Left ventricle myocardium inferior (tissue), 1 donor: ENCODE results near the gene ACSM6. TPM values are rescaled to one million over a fixed set of nuclear protein-coding genes. Genes with fewer than 3 reads are reported as not detected.

Source experiments
- DNase-seq: peaks from one replicate; pipeline ENCODE4 v3.0.0-alpha.2; 2020
- H3K27ac ChIP-seq: fragments of 200-600 bp; replicated peaks from 2 replicates; pipeline ENCODE4 v1.8.0; 2021
- H3K27me3 ChIP-seq: fragments of 200-600 bp; 2 replicates; pipeline ENCODE4 v1.8.0; 2021; ENCODE audit warnings: low read depth
- H3K36me3 ChIP-seq: fragments of 200-600 bp; 2 replicates; pipeline ENCODE4 v1.8.0; 2021
- H3K4me1 ChIP-seq: fragments of 200-600 bp; 2 replicates; pipeline ENCODE4 v1.8.0; 2021
- H3K4me3 ChIP-seq: fragments of 200-600 bp; 2 replicates; pipeline ENCODE4 v1.8.0; 2021; ENCODE audit warnings: mild to moderate bottlenecking, moderate library complexity
- H3K9me3 ChIP-seq: fragments of 200-600 bp; replicated peaks from 2 replicates; pipeline ENCODE4 v1.8.0; 2021
- intact Hi-C: fragments of 100-400 bp; cut with micrococcal nuclease; formaldehyde crosslinking; loops from one replicate; pipeline ENCODE4 v1.11.0; 2022
- total RNA-seq: library from RNA; stranded (reverse); fragmentation: NEBNext Ultra II Directional; extraction: Animal tissue kit (Norgen Biotek cat#: 25700); gene quantifications from one replicate; pipeline ENCODE4 v1.2.1, GENCODE V29; 2021
- TF ChIP-seq, protein P1 (sequence below): fragments of 200-600 bp; IDR thresholded peaks from 2 replicates; pipeline ENCODE4 v1.8.0; 2021; ENCODE audit warnings: antibody characterized with exemption, mild to moderate bottlenecking, borderline replicate concordance
- donor health status: DM: no; HTN: yes; CAD: no; lungs with severe emphysema.

The ACSM6 gene
- total RNA-seq, 1 donor from 2014 or later: not detected

DNA sequence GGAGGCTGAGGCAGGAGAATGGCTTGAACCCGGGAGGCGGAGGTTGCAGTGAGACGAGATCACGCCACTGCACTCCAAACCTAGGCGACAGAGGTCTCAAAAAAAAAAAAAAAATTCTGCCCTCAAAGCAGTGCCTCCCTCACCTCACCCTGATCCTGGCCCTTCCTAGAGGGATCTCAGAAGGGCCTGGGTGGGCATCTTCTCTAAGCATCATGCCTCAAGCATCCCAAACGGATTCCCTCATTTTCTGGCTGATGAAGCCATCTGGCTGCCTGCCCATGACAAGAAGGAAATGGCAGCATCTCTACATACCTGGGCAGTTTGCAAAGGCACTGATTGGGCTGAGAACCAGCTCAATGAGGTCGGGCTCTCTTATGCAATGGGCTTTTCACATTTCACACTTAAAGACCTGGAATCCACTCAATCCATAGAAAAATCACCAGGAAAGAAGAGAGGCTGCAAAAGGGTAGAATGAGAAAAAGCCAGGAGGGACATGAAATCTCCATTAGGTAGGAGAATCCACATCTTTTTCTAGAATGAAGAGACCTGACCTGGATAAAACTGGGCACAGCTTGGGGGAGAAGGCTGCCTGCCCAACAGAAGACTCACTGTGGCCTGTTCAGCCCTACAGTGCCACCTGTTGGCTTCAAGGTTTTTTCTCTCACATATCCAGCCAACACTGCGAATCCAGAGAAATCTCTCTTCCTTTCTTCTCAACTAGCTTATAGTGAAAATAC is 48.7 kb downstream of the ACSM6 start:
- Histone ChIP-seq H3K36me3 (peaks cover 91% of the 10 kb centered on the region), H3K9me3 (no peaks in the 10 kb centered on the region), H3K27me3 (no peaks in the 10 kb centered on the region), H3K4me1 (peaks cover 44% of the 10 kb centered on the region), H3K4me3 (no peak overlapping the region), H3K27ac (no peak overlapping the region)
- TF ChIP-seq, protein P1, sequence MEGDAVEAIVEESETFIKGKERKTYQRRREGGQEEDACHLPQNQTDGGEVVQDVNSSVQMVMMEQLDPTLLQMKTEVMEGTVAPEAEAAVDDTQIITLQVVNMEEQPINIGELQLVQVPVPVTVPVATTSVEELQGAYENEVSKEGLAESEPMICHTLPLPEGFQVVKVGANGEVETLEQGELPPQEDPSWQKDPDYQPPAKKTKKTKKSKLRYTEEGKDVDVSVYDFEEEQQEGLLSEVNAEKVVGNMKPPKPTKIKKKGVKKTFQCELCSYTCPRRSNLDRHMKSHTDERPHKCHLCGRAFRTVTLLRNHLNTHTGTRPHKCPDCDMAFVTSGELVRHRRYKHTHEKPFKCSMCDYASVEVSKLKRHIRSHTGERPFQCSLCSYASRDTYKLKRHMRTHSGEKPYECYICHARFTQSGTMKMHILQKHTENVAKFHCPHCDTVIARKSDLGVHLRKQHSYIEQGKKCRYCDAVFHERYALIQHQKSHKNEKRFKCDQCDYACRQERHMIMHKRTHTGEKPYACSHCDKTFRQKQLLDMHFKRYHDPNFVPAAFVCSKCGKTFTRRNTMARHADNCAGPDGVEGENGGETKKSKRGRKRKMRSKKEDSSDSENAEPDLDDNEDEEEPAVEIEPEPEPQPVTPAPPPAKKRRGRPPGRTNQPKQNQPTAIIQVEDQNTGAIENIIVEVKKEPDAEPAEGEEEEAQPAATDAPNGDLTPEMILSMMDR: peak; percentile 52
- intact Hi-C loops: no loop called here
- no peak for DNase-seq

DNA sequence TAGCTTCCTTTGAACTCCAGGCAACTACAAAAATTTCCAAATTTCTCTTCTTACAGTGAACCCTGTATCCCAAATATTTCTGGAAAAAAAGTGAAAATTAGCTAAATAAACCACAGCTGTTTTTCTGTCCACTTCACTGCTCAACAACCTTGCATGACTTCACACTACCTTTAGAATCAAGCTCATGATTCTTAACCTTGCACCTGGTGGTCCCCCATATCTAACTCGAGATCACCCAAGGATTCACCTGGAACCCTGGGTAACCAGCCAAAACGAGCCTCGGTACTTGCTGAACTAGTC is 49.2 kb downstream of the ACSM6 start:
- Histone ChIP-seq H3K27me3 (no peaks in the 10 kb centered on the region), H3K4me3 (no peak overlapping the region), H3K36me3 (peaks cover 86% of the 10 kb centered on the region), H3K9me3 (no peaks in the 10 kb centered on the region), H3K27ac (no peak overlapping the region), H3K4me1 (peaks cover 44% of the 10 kb centered on the region)
- intact Hi-C loops: no loop called here
- no peak for DNase-seq
- TF ChIP-seq, protein P1: no peak

DNA sequence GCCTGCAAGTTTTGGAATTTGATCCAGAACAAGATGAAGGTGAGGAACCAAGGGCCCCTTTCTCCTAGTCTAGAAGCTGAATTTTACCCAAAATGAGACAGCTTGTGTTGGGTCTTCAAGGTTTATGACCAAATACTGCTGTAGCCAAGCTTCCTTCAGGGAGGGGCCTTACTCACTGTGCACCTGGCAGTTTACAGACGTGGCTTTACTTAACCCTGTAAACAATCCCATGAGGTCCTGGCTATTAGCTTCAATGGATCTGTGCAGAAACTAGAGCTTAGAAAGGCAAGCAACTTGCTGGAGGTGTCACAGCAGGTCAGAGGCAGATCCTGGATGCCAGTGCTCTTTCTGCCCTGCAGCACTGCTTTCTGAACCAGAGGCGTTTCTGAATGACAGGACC is 50.1 kb downstream of the ACSM6 start:
- DNase-seq: no peak
- TF ChIP-seq, protein P1: no peak
- H3K4me3 ChIP-seq: no peak overlapping the region
- no peaks in the 10 kb centered on the region for H3K9me3 ChIP-seq
- no peak overlapping the region for H3K27ac ChIP-seq
- no peaks in the 10 kb centered on the region for H3K27me3 ChIP-seq
- intact Hi-C loops: no loop called here
- H3K36me3 ChIP-seq: peaks cover 78% of the 10 kb centered on the region
- H3K4me1 ChIP-seq: peaks cover 52% of the 10 kb centered on the region

DNA sequence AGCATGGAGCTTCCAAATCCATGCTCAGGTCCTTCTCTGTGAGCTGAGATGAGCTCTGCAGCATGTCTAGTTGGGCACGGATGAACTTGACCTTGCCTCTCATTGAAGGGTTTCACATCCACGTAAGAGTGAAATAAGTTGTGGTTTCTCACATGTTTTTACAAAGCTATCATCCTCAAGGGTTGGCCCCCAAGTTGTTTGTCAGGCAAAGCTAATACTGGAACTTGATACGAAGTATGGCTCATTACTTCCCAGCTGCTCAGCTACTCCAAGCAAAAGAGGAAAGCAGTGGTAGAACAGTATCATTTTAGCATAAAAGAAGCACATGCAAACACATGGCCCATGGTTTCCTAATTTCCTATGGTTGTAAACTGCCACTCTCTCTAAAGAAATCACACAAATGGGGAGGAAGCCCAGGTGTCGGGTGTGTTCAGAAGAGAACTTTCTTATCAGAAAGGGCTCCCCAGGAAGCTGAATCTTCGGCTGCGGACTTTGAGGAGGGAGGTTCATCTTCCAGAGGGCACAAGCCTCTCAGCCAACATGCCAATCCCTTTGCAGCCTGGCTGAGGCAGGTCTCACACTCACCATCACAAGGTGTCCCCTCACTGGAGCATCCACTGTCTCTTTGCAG is 51.5 kb downstream of the ACSM6 start:
- no peaks in the 10 kb centered on the region for H3K9me3 ChIP-seq
- intact Hi-C loops: loop anchor here (5.0 kb wide), 1 partner anchor 117 kb away; no protein-coding TSS in a partner anchor
- H3K4me1 ChIP-seq: peaks cover 66% of the 10 kb centered on the region
- peaks cover 65% of the 10 kb centered on the region for H3K36me3 ChIP-seq
- TF ChIP-seq, protein P1: no peak
- DNase-seq: no peak
- no peak overlapping the region for H3K27ac ChIP-seq
- no peak overlapping the region for H3K4me3 ChIP-seq
- no peaks in the 10 kb centered on the region for H3K27me3 ChIP-seq

DNA sequence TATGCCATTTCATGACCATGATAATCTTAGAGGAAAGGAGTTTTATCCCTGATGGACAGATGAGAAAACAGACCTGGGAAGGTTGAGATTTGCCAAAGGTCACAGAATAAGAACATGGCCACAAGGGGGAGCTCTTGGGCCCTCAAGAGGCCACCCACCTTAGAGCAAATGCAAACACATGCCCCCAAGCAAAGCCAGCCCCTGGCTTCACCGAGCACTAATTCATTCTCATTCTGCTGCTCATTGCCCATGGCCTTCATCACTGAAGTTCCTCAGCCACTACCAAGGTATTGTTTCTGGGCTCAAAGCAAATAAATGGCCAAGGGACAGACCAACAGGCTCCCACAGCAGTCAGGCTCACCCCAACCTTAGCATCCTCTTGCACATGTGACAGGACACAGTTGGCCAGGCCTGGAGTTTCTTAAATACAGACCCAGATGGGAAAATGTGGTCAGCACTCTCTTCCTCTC is 52.6 kb downstream of the ACSM6 start:
- intact Hi-C loops: loop anchor here (5.0 kb wide), 1 partner anchor 116 kb away; no protein-coding TSS in a partner anchor
- TF ChIP-seq, protein P1: peak; percentile 88
- Histone ChIP-seq H3K9me3 (no peaks in the 10 kb centered on the region), H3K4me3 (no peak overlapping the region), H3K4me1 (peaks cover 71% of the 10 kb centered on the region), H3K27me3 (no peaks in the 10 kb centered on the region), H3K27ac (peak overlapping the region; percentile 78), H3K36me3 (peaks cover 58% of the 10 kb centered on the region)
- DNase-seq: peak; percentile 68
